Motor neuron (in vitro differentiated cells): Measurements from ENCODE around the gene DNMT3L. TPM values are rescaled to one million over a fixed set of nuclear protein-coding genes. Genes with fewer than 3 reads are reported as not detected.
"Not testable (repeated sequence)": the region's sequence is repeated elsewhere in the genome, so short reads cannot be mapped to it uniquely, and the experiment has no call there.

Source experiments
- ATAC-seq, 8 experiments: fragments of 200-7000 bp; cut with Tn5 transposase; replicated peaks in 6 of 8; 2 replicates each; pipeline ENCODE4 v1.8.0; 2021; ENCODE audit warnings: mild to moderate bottlenecking in 8 of 8, moderate library complexity in 8 of 8
- H3K27ac ChIP-seq, 2 donors: fragments of 250-450 bp; sonication (Bioruptor Pico); 2 replicates each; pipeline ENCODE4 v1.9.0; 2021; ENCODE audit warnings: antibody characterized with exemption in 2 of 2, mild to moderate bottlenecking in 2 of 2, moderate library complexity in 1 of 2
- H3K4me1 ChIP-seq, 2 donors: fragments of 250-450 bp; sonication (Bioruptor Pico); replicated peaks in 1 of 2; 2 replicates each; pipeline ENCODE4 v1.6.1; 2021; ENCODE audit warnings: antibody characterized with exemption in 2 of 2, mild to moderate bottlenecking in 2 of 2, moderate library complexity in 1 of 2
- H3K4me3 ChIP-seq, 5 donors: fragments of 250-450 bp; sonication (Bioruptor Pico); 2 replicates each; pipeline ENCODE4 v1.9.0; 2021; ENCODE audit warnings: antibody characterized with exemption in 5 of 5, mild to moderate bottlenecking in 5 of 5, moderate library complexity in 4 of 5
- WGBS, 10 experiments: fragments of 450-650 bp; shearing (Covaris generic); methylation state at CpG; one replicate each; pipeline ENCODE4 v1.0.0; 2022; 5-methylcytosine and 5-hydroxymethylcytosine counted together
- in situ Hi-C, 9 experiments: fragments of 400-800 bp; cut with MboI; loops; one replicate each; pipeline ENCODE4 v1.15.0; 2021; ENCODE audit warnings: low sequenced_read_pairs in 9 of 9, low pct_unique_long_range_greater_than_20kb in 2 of 9; ENCODE audit not compliant: unreplicated experiment in 9 of 9
- total RNA-seq, 8 experiments: library from RNA; unstranded; fragments of 300-600 nt; gene quantifications; 2 replicates each; pipeline versions ENCODE4 v1.2.3 to v1.2.4, GENCODE V29; 2022

The DNMT3L gene
- total RNA-seq, 8 experiments from 2014 or later, result 0.19 to 1.2 (median 0.26) TPM; not detected in 4

- H3K4me1 ChIP-seq, in situ Hi-C loops, H3K4me3 ChIP-seq, H3K27ac ChIP-seq: not testable (repeated sequence)
- no CpG with 5 or more reads among the region's 27 CpGs for WGBS, 10 experiments
- ATAC-seq, result peak; percentile 56 to 72 (median 68)
Measured at GRCh38 chr21:44241281-44241680, 20.4 kb downstream of the DNMT3L start.

- no CpG with 5 or more reads among the region's 53 CpGs for WGBS, 10 experiments
- H3K27ac ChIP-seq, H3K4me3 ChIP-seq, in situ Hi-C loops, H3K4me1 ChIP-seq: not testable (repeated sequence)
- peak; percentile 71 to 80 (median 77) for ATAC-seq
Measured at GRCh38 chr21:44240842-44241241, 20.9 kb downstream of the DNMT3L start, which contains the start of gene ICOSLG. TSS of gene ICOSLG (minus strand) at chr21:44240943. CDS start at chr21:44240817, 126 bp downstream.

GRCh38 chr21:44240353-44240752 lies 21.3 kb downstream of the DNMT3L start:
- H3K27ac ChIP-seq, H3K4me1 ChIP-seq, in situ Hi-C loops, H3K4me3 ChIP-seq: not testable (repeated sequence)
- ATAC-seq, result peak; percentile 13 to 70 (median 31)
- WGBS, 10 experiments, result no CpG with 5 or more reads among the region's 46 CpGs

GRCh38 chr21:44229561-44229960 lies 32.1 kb downstream of the DNMT3L start:
- H3K4me1 ChIP-seq, in situ Hi-C loops, ATAC-seq, H3K4me3 ChIP-seq, H3K27ac ChIP-seq: not testable (repeated sequence)
- no CpG with 5 or more reads among the region's 22 CpGs for WGBS, 10 experiments

GRCh38 chr21:44228109-44228508 lies 33.6 kb downstream of the DNMT3L start:
- in situ Hi-C loops, H3K4me3 ChIP-seq, ATAC-seq, H3K27ac ChIP-seq, H3K4me1 ChIP-seq: not testable (repeated sequence)
- no CpG with 5 or more reads among the region's 13 CpGs for WGBS, 10 experiments

- no CpG with 5 or more reads among the region's 9 CpGs for WGBS, 10 experiments
- H3K4me1 ChIP-seq, in situ Hi-C loops, ATAC-seq, H3K4me3 ChIP-seq, H3K27ac ChIP-seq: not testable (repeated sequence)
Measured at GRCh38 chr21:44227614-44228013, 34.1 kb downstream of the DNMT3L start.

- in situ Hi-C loops, H3K4me3 ChIP-seq, H3K27ac ChIP-seq, H3K4me1 ChIP-seq: not testable (repeated sequence)
- no CpG with 5 or more reads among the region's 6 CpGs for WGBS, 10 experiments
- peak; percentile 28 to 92 (median 76) for ATAC-seq
Measured at GRCh38 chr21:44225605-44226004, 36.1 kb downstream of the DNMT3L start.

GRCh38 chr21:44223334-44223733 lies 38.4 kb downstream of the DNMT3L start:
- H3K4me1 ChIP-seq, H3K4me3 ChIP-seq, in situ Hi-C loops, H3K27ac ChIP-seq: not testable (repeated sequence)
- peak; percentile 27 to 63 (median 46) for ATAC-seq
- no CpG with 5 or more reads among the region's 5 CpGs for WGBS, 10 experiments

GRCh38 chr21:44220674-44221073 lies 41.0 kb downstream of the DNMT3L start:
- no CpG with 5 or more reads among the region's 18 CpGs for WGBS, 10 experiments
- in situ Hi-C loops, H3K27ac ChIP-seq, H3K4me3 ChIP-seq, H3K4me1 ChIP-seq, ATAC-seq: not testable (repeated sequence)

- in situ Hi-C loops, result not testable (repeated sequence)
- no CpG with 5 or more reads among the region's 8 CpGs for WGBS, 10 experiments
- peak in 2 of 8 experiments; percentile 43 to 49 for ATAC-seq
Measured at GRCh38 chr21:44218461-44218860, 43.2 kb downstream of the DNMT3L start.

GRCh38 chr21:44211978-44212377 lies 49.7 kb downstream of the DNMT3L start:
- H3K4me1 ChIP-seq, ATAC-seq, H3K4me3 ChIP-seq, in situ Hi-C loops, H3K27ac ChIP-seq: not testable (repeated sequence)
- no CpG with 5 or more reads among the region's 2 CpGs for WGBS, 10 experiments

More at GRCh38 chr21:44218461-44218860, 43.2 kb downstream of the DNMT3L start:
- not testable (repeated sequence) for H3K27ac ChIP-seq, H3K4me3 ChIP-seq, H3K4me1 ChIP-seq

- in situ Hi-C loops, ATAC-seq: not testable (repeated sequence)
Measured at GRCh38 chr21:44211574-44211973, 50.1 kb downstream of the DNMT3L start.

GRCh38 chr21:44207860-44208646 lies 53.6 kb downstream of the DNMT3L start:
- H3K4me3 ChIP-seq, in situ Hi-C loops, H3K27ac ChIP-seq, H3K4me1 ChIP-seq: not testable (repeated sequence)
- no CpG with 5 or more reads among the region's 15 CpGs for WGBS, 10 experiments
- peak; percentile 80 to 100 (median 94) for ATAC-seq

More at GRCh38 chr21:44211574-44211973, 50.1 kb downstream of the DNMT3L start:
- WGBS, 10 experiments, result no CpG with 5 or more reads among the region's 3 CpGs
- not testable (repeated sequence) for H3K27ac ChIP-seq, H3K4me1 ChIP-seq, H3K4me3 ChIP-seq
